ENCODE measurements around the gene RAMACL.
"Not testable (repeated sequence)": the region's sequence is repeated elsewhere in the genome, so short reads cannot be mapped to it uniquely, and the experiment has no call there.

The RAMACL gene

GRCh38 chr6:166586424-166587156 is at the start of gene RAMACL:
Gene RAMACL (minus strand): TSS chr6:166586678. CDS start chr6:166586477, 201 bp downstream.
- peak; percentile 22 to 60 for DNase-seq

- DNase-seq = no peak
Measured at GRCh38 chr6:166635013-166635970, 48.8 kb upstream of the RAMACL start.

GRCh38 chr6:166634581-166634980 is 48.1 kb upstream of the RAMACL start:
- DNase-seq = not testable (repeated sequence)

GRCh38 chr6:166633732-166634535 is 47.5 kb upstream of the RAMACL start:
- no peak for DNase-seq

GRCh38 chr6:166632731-166633130 is 46.3 kb upstream of the RAMACL start:
- DNase-seq = no peak

GRCh38 chr6:166630462-166630861 is 44.0 kb upstream of the RAMACL start:
- no peak for DNase-seq

GRCh38 chr6:166629628-166630027 is 43.1 kb upstream of the RAMACL start:
- DNase-seq = no peak

- DNase-seq = no peak
Measured at GRCh38 chr6:166627875-166628801, 41.7 kb upstream of the RAMACL start.

GRCh38 chr6:166627033-166627874 is 40.8 kb upstream of the RAMACL start, which contains the start of gene RPS6KA2:
Gene RPS6KA2 (minus strand): TSS chr6:166627251. CDS start chr6:166627019, 232 bp downstream.
- DNase-seq = peak; percentile 99

GRCh38 chr6:166626177-166627032 is 39.9 kb upstream of the RAMACL start:
- DNase-seq = no peak

- DNase-seq = no peak
Measured at GRCh38 chr6:166625356-166625755, 38.9 kb upstream of the RAMACL start.

GRCh38 chr6:166624275-166624674 is 37.8 kb upstream of the RAMACL start:
- no peak for DNase-seq

- no peak for DNase-seq
Measured at GRCh38 chr6:166623318-166623717, 36.8 kb upstream of the RAMACL start.

GRCh38 chr6:166621114-166621540 is 34.6 kb upstream of the RAMACL start:
- no peak for DNase-seq

- peak in 1 of 2 experiments; percentile 43 for DNase-seq
Measured at GRCh38 chr6:166620478-166621113, 34.1 kb upstream of the RAMACL start.

- no peak for DNase-seq
Measured at GRCh38 chr6:166619912-166620311, 33.4 kb upstream of the RAMACL start.

GRCh38 chr6:166618866-166619761 is 32.6 kb upstream of the RAMACL start:
- DNase-seq = no peak

- DNase-seq = no peak
Measured at GRCh38 chr6:166618251-166618650, 31.8 kb upstream of the RAMACL start.

All from cerebellar nuclear complex (tissue), 1 donor.